Liver (tissue), 3 donors: ENCODE measurements around the gene ERBB4.

Source experiments
- EGR1 ChIP-seq, 2 donors: IDR thresholded peaks; 2 replicates each; pipeline ENCODE4 v1.6.1; 2016 to 2018; ENCODE audit warnings: antibody characterized with exemption in 2 of 2, low read depth in 2 of 2
- TAF1 ChIP-seq: conservative IDR thresholded peaks from 2 replicates; pipeline ENCODE4 v1.6.1; 2016; ENCODE audit warnings: antibody characterized with exemption, mild to moderate bottlenecking
- TF ChIP-seq, protein P1 (sequence below): fragments of 150-350 bp; IDR thresholded peaks from 2 replicates; pipeline ENCODE4 v1.5.1; 2017; ENCODE audit warnings: improper control_type of control experiment, low read depth, low read length; ENCODE audit not compliant: missing input control
- TF ChIP-seq, protein P2 (sequence below): IDR thresholded peaks from 2 replicates; pipeline ENCODE4 v1.6.1; 2016; ENCODE audit warnings: antibody characterized with exemption
- donor health status: healthy.
- donor health status: healthy.

DNA sequence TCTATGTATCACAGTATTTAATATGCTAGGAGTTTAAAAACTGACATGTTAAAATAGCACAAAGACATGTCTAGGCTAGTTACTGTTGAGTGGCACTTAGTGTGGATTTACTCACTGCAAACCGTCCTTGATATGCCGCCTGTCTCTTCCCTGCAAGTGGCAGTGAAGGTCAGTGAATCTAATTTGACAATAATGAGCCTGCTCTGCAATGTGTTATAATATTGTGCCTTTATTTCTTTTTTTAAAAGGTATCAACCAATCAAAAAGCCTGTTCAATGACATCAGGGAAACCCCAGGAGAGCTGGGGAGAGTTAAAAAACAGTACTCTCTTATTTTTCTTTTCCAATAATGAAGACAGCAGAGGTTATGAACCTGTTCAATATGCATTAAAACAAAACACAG, 384.1 kb downstream of the ERBB4 start:
- TF ChIP-seq, protein P1, sequence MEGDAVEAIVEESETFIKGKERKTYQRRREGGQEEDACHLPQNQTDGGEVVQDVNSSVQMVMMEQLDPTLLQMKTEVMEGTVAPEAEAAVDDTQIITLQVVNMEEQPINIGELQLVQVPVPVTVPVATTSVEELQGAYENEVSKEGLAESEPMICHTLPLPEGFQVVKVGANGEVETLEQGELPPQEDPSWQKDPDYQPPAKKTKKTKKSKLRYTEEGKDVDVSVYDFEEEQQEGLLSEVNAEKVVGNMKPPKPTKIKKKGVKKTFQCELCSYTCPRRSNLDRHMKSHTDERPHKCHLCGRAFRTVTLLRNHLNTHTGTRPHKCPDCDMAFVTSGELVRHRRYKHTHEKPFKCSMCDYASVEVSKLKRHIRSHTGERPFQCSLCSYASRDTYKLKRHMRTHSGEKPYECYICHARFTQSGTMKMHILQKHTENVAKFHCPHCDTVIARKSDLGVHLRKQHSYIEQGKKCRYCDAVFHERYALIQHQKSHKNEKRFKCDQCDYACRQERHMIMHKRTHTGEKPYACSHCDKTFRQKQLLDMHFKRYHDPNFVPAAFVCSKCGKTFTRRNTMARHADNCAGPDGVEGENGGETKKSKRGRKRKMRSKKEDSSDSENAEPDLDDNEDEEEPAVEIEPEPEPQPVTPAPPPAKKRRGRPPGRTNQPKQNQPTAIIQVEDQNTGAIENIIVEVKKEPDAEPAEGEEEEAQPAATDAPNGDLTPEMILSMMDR: no peak
- TF ChIP-seq, protein P2, sequence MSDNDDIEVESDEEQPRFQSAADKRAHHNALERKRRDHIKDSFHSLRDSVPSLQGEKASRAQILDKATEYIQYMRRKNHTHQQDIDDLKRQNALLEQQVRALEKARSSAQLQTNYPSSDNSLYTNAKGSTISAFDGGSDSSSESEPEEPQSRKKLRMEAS: no peak
- TF ChIP-seq EGR1 (IDR thresholded peaks at IDR 0.05; ENCODE audit: low read depth in 2 of 2): no peak
- TF ChIP-seq TAF1: no peak
